ENCODE measurements around the gene FCSK. TPM values are rescaled to one million over a fixed set of nuclear protein-coding genes. Genes with fewer than 3 reads are reported as not detected.
A peak's percentile ranks its signal among the peaks of the same experiment; 100 is the strongest.

The FCSK gene
- polyA plus RNA-seq, 1 donor, result 8.8 TPM

- no peak for DNase-seq
Measured at GRCh38 chr16:70457446-70458166, 3.2 kb downstream of the FCSK start.

GRCh38 chr16:70460737-70461261, 6.4 kb downstream of the FCSK start:
- no peak for DNase-seq

- DNase-seq, result no peak
Measured at GRCh38 chr16:70463235-70463634, 8.8 kb downstream of the FCSK start.

GRCh38 chr16:70465999-70466804, 11.8 kb downstream of the FCSK start:
- DNase-seq, result no peak

- no peak for DNase-seq
Measured at GRCh38 chr16:70466805-70467076, 12.3 kb downstream of the FCSK start.

GRCh38 chr16:70467113-70467512, 12.7 kb downstream of the FCSK start:
- no peak for DNase-seq

GRCh38 chr16:70467608-70468007, 13.2 kb downstream of the FCSK start:
- no peak for DNase-seq

- no peak for DNase-seq
Measured at GRCh38 chr16:70468776-70469525, 14.6 kb downstream of the FCSK start.

- DNase-seq, result no peak
Measured at GRCh38 chr16:70470141-70470926, 15.9 kb downstream of the FCSK start.

- peak; percentile 18 for DNase-seq
Measured at GRCh38 chr16:70470927-70471341, 16.5 kb downstream of the FCSK start.

GRCh38 chr16:70472786-70473433, 18.5 kb downstream of the FCSK start:
- no peak for DNase-seq

- DNase-seq, result no peak
Measured at GRCh38 chr16:70473446-70474319, 19.3 kb downstream of the FCSK start.

GRCh38 chr16:70474320-70475053, 20.1 kb downstream of the FCSK start:
- no peak for DNase-seq

GRCh38 chr16:70475054-70475871, 20.9 kb downstream of the FCSK start:
- no peak for DNase-seq

GRCh38 chr16:70476272-70477020, 22.1 kb downstream of the FCSK start:
- DNase-seq, result no peak

- no peak for DNase-seq
Measured at GRCh38 chr16:70478169-70478568, 23.8 kb downstream of the FCSK start.

- no peak for DNase-seq
Measured at GRCh38 chr16:70478912-70479341, 24.5 kb downstream of the FCSK start.
